Heart left ventricle (tissue), 13 donors: Measurements from ENCODE around the gene PRKRIP1.

Experiments used
- POLR2A ChIP-seq, 2 donors: fragments of 450-650 bp; IDR thresholded peaks; one replicate each; pipeline ENCODE4 v1.6.1; 2017; ENCODE audit warnings: antibody characterized with exemption in 2 of 2, mild to moderate bottlenecking in 2 of 2, moderate library complexity in 2 of 2
- TF ChIP-seq, protein P1 (sequence below), 12 donors: fragments of 200-600 bp; sonication (generic) in 4 of 12; IDR thresholded peaks; one replicate each; pipeline versions ENCODE4 v1.5.0 to v1.8.0; 2018 to 2022; ENCODE audit warnings: antibody characterized with exemption in 12 of 12, mild to moderate bottlenecking in 5 of 12
- donor health status: ischemic (EF 13 %, LVEDD 7.1; RV severe dilation, severe dysfunction).
- donor health status: DM: no; HTN: yes; CAD: no.
- donor health status: DM: no; HTN: no; CAD: no.
- donor health status: ischemic (EF 25% LVEDD 6.9; RV normal size, moderate dysfunction).
- donor health status: ischemic (EF 25% LVEDD 5.7; RV mildly dilated, moderate dysfunction).
- donor health status: ischemic (EF 35%, LVEDD 5.7; RV mildly dilated, moderate dysfunction).
- donor health status: nonischemic (EF 11% LVEDD 7.7; RV severe dilation, severe dysfunction).
- donor health status: DM: yes; HTN: yes; CAD: no.
- donor health status: PGD.
- donor health status: ischemic (EF 29% LVEDD 5.4; RV normal size, mild dysfunction).
- donor health status: nonischemic (EF 23%, LVEDD 6.1; RV moderate dilation, normal function).

DNA sequence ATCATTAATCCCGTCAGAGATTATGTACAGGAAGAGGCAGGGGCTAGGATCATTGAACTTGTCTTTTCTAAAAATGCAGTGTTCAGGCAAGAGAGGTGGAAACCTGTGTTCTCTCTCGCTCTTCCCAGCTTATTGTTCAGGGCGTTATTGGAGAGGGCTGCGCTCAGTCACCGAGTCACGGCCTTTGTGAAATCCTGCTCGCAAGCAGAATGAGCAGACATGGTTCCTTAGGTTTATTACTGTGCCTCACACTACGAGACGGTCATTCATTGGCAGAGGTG is 631 bp upstream of the PRKRIP1 start:
- no peak for TF ChIP-seq POLR2A (IDR thresholded peaks at IDR 0.05)
- TF ChIP-seq, protein P1, sequence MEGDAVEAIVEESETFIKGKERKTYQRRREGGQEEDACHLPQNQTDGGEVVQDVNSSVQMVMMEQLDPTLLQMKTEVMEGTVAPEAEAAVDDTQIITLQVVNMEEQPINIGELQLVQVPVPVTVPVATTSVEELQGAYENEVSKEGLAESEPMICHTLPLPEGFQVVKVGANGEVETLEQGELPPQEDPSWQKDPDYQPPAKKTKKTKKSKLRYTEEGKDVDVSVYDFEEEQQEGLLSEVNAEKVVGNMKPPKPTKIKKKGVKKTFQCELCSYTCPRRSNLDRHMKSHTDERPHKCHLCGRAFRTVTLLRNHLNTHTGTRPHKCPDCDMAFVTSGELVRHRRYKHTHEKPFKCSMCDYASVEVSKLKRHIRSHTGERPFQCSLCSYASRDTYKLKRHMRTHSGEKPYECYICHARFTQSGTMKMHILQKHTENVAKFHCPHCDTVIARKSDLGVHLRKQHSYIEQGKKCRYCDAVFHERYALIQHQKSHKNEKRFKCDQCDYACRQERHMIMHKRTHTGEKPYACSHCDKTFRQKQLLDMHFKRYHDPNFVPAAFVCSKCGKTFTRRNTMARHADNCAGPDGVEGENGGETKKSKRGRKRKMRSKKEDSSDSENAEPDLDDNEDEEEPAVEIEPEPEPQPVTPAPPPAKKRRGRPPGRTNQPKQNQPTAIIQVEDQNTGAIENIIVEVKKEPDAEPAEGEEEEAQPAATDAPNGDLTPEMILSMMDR (IDR thresholded peaks at IDR 0.05) = no peak
